Endothelial cell of umbilical vein (primary cell): Measurements from ENCODE around the gene XKR3. TPM values are rescaled to one million over a fixed set of nuclear protein-coding genes. Genes with fewer than 3 reads are reported as not detected.
"Not testable (repeated sequence)": the region's sequence is repeated elsewhere in the genome, so short reads cannot be mapped to it uniquely, and the experiment has no call there.

Experiments used
- BruUV-seq: library from RNA; stranded (reverse); fragments of 400-500 nt; replicated peaks from 2 replicates; lab custom pipeline; 2021; lab: Mats Ljungman, UMichigan
- CTCF ChIA-PET: fragments of 300-600, 350-600 bp; sonication (Branson Sonifier 250); formaldehyde crosslinking; loops from one replicate; lab custom pipeline; 2021; ENCODE audit warnings: antibody characterized with exemption, inconsistent platforms; lab: Charles Lee
- POLR2A ChIA-PET: fragments of 300-600, 350-600 bp; sonication (Branson Sonifier 250); formaldehyde crosslinking; loops from one replicate; lab custom pipeline; 2021; ENCODE audit warnings: antibody characterized with exemption, inconsistent platforms; lab: Charles Lee
- DNase-seq: peaks from one replicate; pipeline ENCODE4 v3.0.0-alpha.2; 2011; ENCODE audit warnings: low read depth, low spot score
- FAIRE-seq: peaks from 2 replicates; lab custom pipeline; 2011; peaks lifted over from hg19 to GRCh38; lab: Jason Lieb, UNC
- H2AFZ ChIP-seq: 2 replicates; pipeline ENCODE4 v1.6.0; 2012; ENCODE audit warnings: low read depth, low read length, control low read depth, inconsistent platforms
- H3K27ac ChIP-seq: 2 replicates; pipeline ENCODE4 v1.5.1; 2011; ENCODE audit warnings: low read depth, mild to moderate bottlenecking, control low read depth, low read length, moderate library complexity; ENCODE audit not compliant: insufficient read depth
- H3K27me3 ChIP-seq, 2 experiments: 2 replicates each; pipeline versions ENCODE4 v1.6.0 to v1.6.1; 2011; ENCODE audit warnings: low read length in 2 of 2, mixed read lengths in 1 of 2; ENCODE audit not compliant: control insufficient read depth in 2 of 2, insufficient read depth in 2 of 2
- H3K36me3 ChIP-seq, 2 experiments: 2 replicates in 1 of 2; 3 replicates in 1 of 2; pipeline ENCODE4 v1.5.1; 2011; ENCODE audit warnings: low read length in 2 of 2, mild to moderate bottlenecking in 1 of 2, moderate library complexity in 1 of 2; ENCODE audit not compliant: control insufficient read depth in 2 of 2, insufficient read depth in 2 of 2; ENCODE audit errors: extremely low read depth in 1 of 2
- H3K4me1 ChIP-seq: 3 replicates; pipeline ENCODE4 v1.5.1; 2011; ENCODE audit warnings: mild to moderate bottlenecking, low read length; ENCODE audit not compliant: control insufficient read depth, insufficient read depth; ENCODE audit errors: extremely low read depth
- H3K4me2 ChIP-seq: 2 replicates; pipeline ENCODE4 v1.6.1; 2011; ENCODE audit warnings: low read length, control low read depth, mixed read lengths; ENCODE audit not compliant: insufficient read depth
- H3K4me3 ChIP-seq, 3 experiments: fragments of 200-600 bp in 1 of 3; sonication (generic), shearing (Covaris generic) in 1 of 3; replicated peaks in 1 of 3; 2 replicates each; pipeline ENCODE4 v1.5.1; 2011 to 2016; ENCODE audit warnings: control low read depth in 3 of 3, low read length in 3 of 3, mild to moderate bottlenecking in 2 of 3, inconsistent platforms in 1 of 3, low read depth in 1 of 3, moderate library complexity in 1 of 3; ENCODE audit not compliant: insufficient read depth in 1 of 3
- H3K79me2 ChIP-seq: 2 replicates; pipeline ENCODE4 v1.6.0; 2012; ENCODE audit warnings: low read length, inconsistent platforms; ENCODE audit not compliant: control insufficient read depth, insufficient read depth
- H3K9ac ChIP-seq: replicated peaks from 2 replicates; pipeline ENCODE3; 2011; ENCODE audit warnings: low read length, control low read depth; ENCODE audit not compliant: insufficient read depth; ENCODE audit errors: extremely low read depth
- H3K9me1 ChIP-seq: replicated peaks from 3 replicates; pipeline ENCODE4 v1.6.0; 2011; ENCODE audit warnings: mild to moderate bottlenecking, low read length; ENCODE audit not compliant: control insufficient read depth, insufficient read depth; ENCODE audit errors: extremely low read depth
- H3K9me3 ChIP-seq: replicated peaks from 2 replicates; pipeline ENCODE4 v1.5.1; 2012; ENCODE audit warnings: low read length, inconsistent platforms; ENCODE audit not compliant: control insufficient read depth, insufficient read depth
- H4K20me1 ChIP-seq: replicated peaks from 2 replicates; pipeline ENCODE3; 2011; ENCODE audit warnings: mild to moderate bottlenecking, low read length; ENCODE audit not compliant: control insufficient read depth, insufficient read depth; ENCODE audit errors: extremely low read depth
- dilution Hi-C: fragments of 300-500 bp; cut with MboI; formaldehyde crosslinking; loops from one replicate; pipeline ENCODE4 v1.15.0; 2019; ENCODE audit warnings: low sequenced_read_pairs; ENCODE audit not compliant: extremely low pct_ligation_motif_present
- intact Hi-C: fragments of 100-400 bp; cut with micrococcal nuclease; formaldehyde crosslinking; loops from one replicate; pipeline ENCODE4 v1.10.0; 2022
- polyA plus RNA-seq, 4 experiments: library from polyadenylated mRNA; depleted of rRNA in 3 of 4; stranded (reverse) in 3 of 4; unstranded in 1 of 4; fragments of >200 nt; gene quantifications; 2 replicates each; pipeline versions ENCODE4 v1.2.1 to v1.2.3, GENCODE V29; 2011 to 2012; ENCODE audit warnings: missing spikeins in 1 of 4
- small RNA-seq: library from RNA; depleted of rRNA; stranded (forward); fragments of <200 nt; gene quantifications from one replicate; pipeline ENCODE3, GENCODE V24; 2012; ENCODE audit warnings: low replicate concordance, low read depth; ENCODE audit not compliant: insufficient read depth, insufficient read length
- total RNA-seq: library from RNA; stranded (reverse); gene quantifications from 2 replicates; pipeline ENCODE4 v1.2.3, GENCODE V29; 2021

Gene XKR3
- total and polyA plus RNA-seq, 2 donors (not counting 3 experiments of a cell fraction or from before 2014, with no cell fraction given): not detected

DNA sequence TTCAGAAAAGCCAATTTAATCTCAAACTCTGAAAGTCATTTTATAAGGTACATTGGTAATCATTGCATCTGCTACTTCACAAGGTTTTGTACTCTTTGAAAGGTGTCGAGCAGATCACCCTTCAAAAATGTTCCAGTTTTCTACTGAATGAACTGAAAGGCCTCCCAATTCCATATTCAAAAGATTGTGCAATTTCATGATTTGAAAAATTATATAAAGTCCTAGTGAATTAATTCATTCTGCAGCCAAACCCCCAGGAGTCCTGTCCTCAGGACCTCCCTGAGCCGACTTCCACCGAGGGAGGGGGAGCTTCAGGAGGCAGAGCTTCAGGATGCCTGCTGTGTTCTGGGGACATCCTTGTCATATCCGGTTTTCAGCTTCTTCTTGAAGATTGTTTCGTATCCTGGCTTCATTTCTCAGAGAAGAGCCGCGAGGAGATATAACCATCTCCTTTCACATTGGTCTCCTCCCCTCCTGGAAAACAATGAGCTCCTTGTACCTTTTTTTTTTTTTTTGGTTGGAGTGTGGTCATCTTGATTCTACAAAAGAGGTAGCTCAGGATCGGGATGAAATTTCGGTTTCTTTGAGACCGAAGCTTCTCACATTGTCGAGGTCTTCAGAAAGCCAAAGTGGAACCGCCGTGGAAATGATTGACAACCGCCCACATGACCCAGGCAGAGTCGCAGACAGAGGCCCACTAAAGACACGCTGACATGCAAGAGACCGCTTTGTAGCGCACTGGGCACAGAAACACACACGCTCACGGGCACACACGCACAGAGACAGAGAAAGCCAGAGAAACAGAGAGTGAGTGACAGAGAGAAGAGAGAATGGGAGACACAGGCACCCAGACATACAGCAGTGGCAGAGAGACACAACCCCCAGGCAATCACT lies 77.7 kb downstream of the XKR3 start:
- BruUV-seq, FAIRE-seq, H4K20me1 ChIP-seq, H3K27me3 ChIP-seq, H3K9me3 ChIP-seq, H3K9ac ChIP-seq, DNase-seq, H2AFZ ChIP-seq, CTCF ChIA-PET, H3K27ac ChIP-seq, H3K79me2 ChIP-seq, H3K9me1 ChIP-seq, intact Hi-C loops, POLR2A ChIA-PET, dilution Hi-C loops, H3K4me1 ChIP-seq, H3K4me2 ChIP-seq, H3K36me3 ChIP-seq, H3K4me3 ChIP-seq: not testable (repeated sequence)

GRCh38 chr22:16734271-16734670 lies 90.9 kb downstream of the XKR3 start:
- intact Hi-C loops, H3K4me2 ChIP-seq, BruUV-seq, H3K4me3 ChIP-seq, H3K27me3 ChIP-seq, FAIRE-seq, CTCF ChIA-PET, H3K4me1 ChIP-seq, H3K9ac ChIP-seq, dilution Hi-C loops, H3K9me3 ChIP-seq, H3K79me2 ChIP-seq, H4K20me1 ChIP-seq, H3K27ac ChIP-seq, DNase-seq, H3K9me1 ChIP-seq, H3K36me3 ChIP-seq, POLR2A ChIA-PET, H2AFZ ChIP-seq: not testable (repeated sequence)

Small RNA genes lying within 50 kb of the gene (small RNA-seq; reads per million reads assigned to genes)
- gene GPM6BP3: not detected

Other genes with a start within 250 kb of the XKR3 start
- gene CCT8L2, start 232.6 kb downstream of the XKR3 start, total RNA-seq: not detected in 2 replicates
- not detected in 2 replicates for gene CCT8L2, start 232.6 kb downstream of the XKR3 start, polyA plus RNA-seq
- not detected in 2 replicates for gene GAB4, start 182.8 kb upstream of the XKR3 start, total RNA-seq
- not detected in 2 replicates for gene GAB4, start 182.8 kb upstream of the XKR3 start, polyA plus RNA-seq